HepG2 (cell line): ENCODE results near the gene MFSD11. TPM values are rescaled to one million over a fixed set of nuclear protein-coding genes. Genes with fewer than 3 reads are reported as not detected.

Experiments used
- BCL6 ChIP-seq: IDR thresholded peaks from 2 replicates; pipeline ENCODE4 v1.6.1; 2016; ENCODE audit warnings: missing genetic modification reagents, missing compliant biosample characterization
- CREM ChIP-seq, 2 experiments: sonication (generic) in 1 of 2; formaldehyde crosslinking in 1 of 2; IDR thresholded peaks; 2 replicates each; pipeline versions ENCODE4 v1.4.0 to v1.6.1; 2016 to 2020; ENCODE audit warnings: antibody characterized with exemption in 1 of 2, mild to moderate bottlenecking in 1 of 2, missing genetic modification reagents in 1 of 2
- DNMT1 ChIP-seq: sonication (generic); formaldehyde crosslinking; IDR thresholded peaks from 2 replicates; pipeline ENCODE4 v1.5.1; 2020; ENCODE audit warnings: mild to moderate bottlenecking, missing genetic modification reagents
- ELF3 ChIP-seq: IDR thresholded peaks from 2 replicates; pipeline ENCODE4 v1.6.1; 2016; ENCODE audit warnings: missing genetic modification reagents, missing compliant biosample characterization
- FOSL1 ChIP-seq: sonication (generic); formaldehyde crosslinking; IDR thresholded peaks from 2 replicates; pipeline ENCODE4 v1.9.0; 2021; ENCODE audit warnings: missing genetic modification reagents, borderline replicate concordance
- FOXK2 ChIP-seq: fragments of 450-650 bp; IDR thresholded peaks from 2 replicates; pipeline ENCODE4 v1.6.1; 2016
- GTF3A ChIP-seq: sonication (generic); formaldehyde crosslinking; conservative IDR thresholded peaks from 2 replicates; pipeline ENCODE4 v1.4.0; 2020; ENCODE audit warnings: mild to moderate bottlenecking, missing genetic modification reagents
- HOXD1 ChIP-seq: sonication (generic); formaldehyde crosslinking; IDR thresholded peaks from 2 replicates; pipeline ENCODE4 v1.5.0; 2020; ENCODE audit warnings: missing genetic modification reagents
- KLF6 ChIP-seq: IDR thresholded peaks from 2 replicates; pipeline ENCODE4 v1.8.0; 2016; ENCODE audit warnings: missing biosample characterization, missing genetic modification reagents
- MTF2 ChIP-seq: sonication (generic); formaldehyde crosslinking; IDR thresholded peaks from 2 replicates; pipeline ENCODE4 v1.5.0; 2020; ENCODE audit warnings: missing genetic modification reagents, borderline replicate concordance
- MYC ChIP-seq: sonication (generic); formaldehyde crosslinking; IDR thresholded peaks from 2 replicates; pipeline ENCODE4 v1.9.0; 2021; ENCODE audit warnings: missing genetic modification reagents, borderline replicate concordance
- NPAS2 ChIP-seq: sonication (generic); formaldehyde crosslinking; IDR thresholded peaks from 2 replicates; pipeline ENCODE4 v1.8.0; 2022; ENCODE audit warnings: mild to moderate bottlenecking, missing genetic modification reagents, borderline replicate concordance
- PRMT3 ChIP-seq: sonication (generic); formaldehyde crosslinking; IDR thresholded peaks from 2 replicates; pipeline ENCODE4 v1.8.1; 2022; ENCODE audit warnings: low read depth, mild to moderate bottlenecking, moderate library complexity, missing genetic modification reagents, borderline replicate concordance
- SOX6 ChIP-seq, 2 experiments: fragments of 450-650 bp in 1 of 2; sonication (generic) in 1 of 2; formaldehyde crosslinking in 1 of 2; IDR thresholded peaks; 2 replicates each; pipeline versions ENCODE4 v1.4.0 to v1.6.1; 2017 to 2020; ENCODE audit warnings: antibody characterized with exemption in 1 of 2, mild to moderate bottlenecking in 1 of 2, missing genetic modification reagents in 1 of 2
- TCF12 ChIP-seq, 2 experiments: fragments of 450-650 bp in 1 of 2; sonication (generic) in 1 of 2; formaldehyde crosslinking in 1 of 2; IDR thresholded peaks; 2 replicates each; pipeline versions ENCODE4 v1.6.1 to v1.8.0; 2017 to 2022; ENCODE audit warnings: antibody characterized with exemption in 1 of 2, mild to moderate bottlenecking in 1 of 2, missing genetic modification reagents in 1 of 2, moderate library complexity in 1 of 2
- ZMAT3 ChIP-seq: sonication (generic); formaldehyde crosslinking; conservative IDR thresholded peaks from 2 replicates; pipeline ENCODE4 v1.7.0; 2021; ENCODE audit warnings: missing genetic modification reagents
- ZNF367 ChIP-seq: sonication (generic); formaldehyde crosslinking; IDR thresholded peaks from 2 replicates; pipeline ENCODE4 v1.4.0; 2020; ENCODE audit warnings: missing genetic modification reagents, borderline replicate concordance
- ZNF562 ChIP-seq: sonication (generic); formaldehyde crosslinking; IDR thresholded peaks from 2 replicates; pipeline ENCODE4 v1.8.0; 2022; ENCODE audit warnings: missing genetic modification reagents, borderline replicate concordance
- ZNF737 ChIP-seq: sonication (generic); formaldehyde crosslinking; IDR thresholded peaks from 2 replicates; pipeline ENCODE4 v1.5.0; 2020; ENCODE audit warnings: missing genetic modification reagents, mild to moderate bottlenecking, borderline replicate concordance
- ZNF749 ChIP-seq: sonication (generic); formaldehyde crosslinking; IDR thresholded peaks from 2 replicates; pipeline ENCODE4 v1.8.0; 2022; ENCODE audit warnings: mild to moderate bottlenecking, missing genetic modification reagents, moderate library complexity, borderline replicate concordance
- ZNF776 ChIP-seq: sonication (generic); formaldehyde crosslinking; IDR thresholded peaks from 2 replicates; pipeline ENCODE4 v1.4.0; 2020; ENCODE audit warnings: mild to moderate bottlenecking, missing genetic modification reagents
- polyA plus RNA-seq, 8 experiments: library from polyadenylated mRNA; depleted of rRNA in 3 of 8; stranded (reverse) in 7 of 8; unstranded in 1 of 8; fragments of >200 nt; fragmentation: Illumina TruSeq in 4 of 8; extraction: Trizol in 4 of 8; gene quantifications; 2 replicates each; pipeline versions ENCODE4 v1.2.1 to v1.2.3, GENCODE V29; 2011 to 2016; ENCODE audit warnings: low read depth in 4 of 8, missing spikeins in 1 of 8, mixed read lengths in 1 of 8; ENCODE audit not compliant: insufficient read depth in 1 of 8
- total RNA-seq, 5 experiments: library from RNA; depleted of rRNA; stranded (reverse); fragments of >200 nt; fragmentation: Illumina TruSeq; extraction: Trizol; gene quantifications; 2 replicates each; pipeline ENCODE4 v1.2.3, GENCODE V29; 2016; ENCODE audit warnings: low read depth in 1 of 5
- TF ChIP-seq, protein P1 (sequence below): sonication (generic); formaldehyde crosslinking; conservative IDR thresholded peaks from 2 replicates; pipeline ENCODE4 v1.8.0; 2022; ENCODE audit warnings: missing genetic modification reagents
- TF ChIP-seq, protein P2 (sequence below): sonication (generic); formaldehyde crosslinking; IDR thresholded peaks from 2 replicates; pipeline ENCODE4 v1.4.0; 2020; ENCODE audit warnings: missing genetic modification reagents, low read depth, mild to moderate bottlenecking, borderline replicate concordance
- TF ChIP-seq, protein P3 (sequence below): sonication (generic); formaldehyde crosslinking; IDR thresholded peaks from 2 replicates; pipeline ENCODE4 v1.4.0; 2020; ENCODE audit warnings: mild to moderate bottlenecking, missing genetic modification reagents
- TF ChIP-seq, protein P4 (sequence below): sonication (generic); formaldehyde crosslinking; conservative IDR thresholded peaks from 2 replicates; pipeline ENCODE4 v1.5.0; 2020; ENCODE audit warnings: missing genetic modification reagents
- TF ChIP-seq, protein P5 (sequence below): sonication (generic); formaldehyde crosslinking; IDR thresholded peaks from 2 replicates; pipeline ENCODE4 v1.4.0; 2020; ENCODE audit warnings: missing genetic modification reagents

The MFSD11 gene
- total and polyA plus RNA-seq, 2 of the 13 experiments (the other 11 are each of a cell fraction or from before 2014, with no cell fraction given): 26.1 to 36.3 TPM

DNA sequence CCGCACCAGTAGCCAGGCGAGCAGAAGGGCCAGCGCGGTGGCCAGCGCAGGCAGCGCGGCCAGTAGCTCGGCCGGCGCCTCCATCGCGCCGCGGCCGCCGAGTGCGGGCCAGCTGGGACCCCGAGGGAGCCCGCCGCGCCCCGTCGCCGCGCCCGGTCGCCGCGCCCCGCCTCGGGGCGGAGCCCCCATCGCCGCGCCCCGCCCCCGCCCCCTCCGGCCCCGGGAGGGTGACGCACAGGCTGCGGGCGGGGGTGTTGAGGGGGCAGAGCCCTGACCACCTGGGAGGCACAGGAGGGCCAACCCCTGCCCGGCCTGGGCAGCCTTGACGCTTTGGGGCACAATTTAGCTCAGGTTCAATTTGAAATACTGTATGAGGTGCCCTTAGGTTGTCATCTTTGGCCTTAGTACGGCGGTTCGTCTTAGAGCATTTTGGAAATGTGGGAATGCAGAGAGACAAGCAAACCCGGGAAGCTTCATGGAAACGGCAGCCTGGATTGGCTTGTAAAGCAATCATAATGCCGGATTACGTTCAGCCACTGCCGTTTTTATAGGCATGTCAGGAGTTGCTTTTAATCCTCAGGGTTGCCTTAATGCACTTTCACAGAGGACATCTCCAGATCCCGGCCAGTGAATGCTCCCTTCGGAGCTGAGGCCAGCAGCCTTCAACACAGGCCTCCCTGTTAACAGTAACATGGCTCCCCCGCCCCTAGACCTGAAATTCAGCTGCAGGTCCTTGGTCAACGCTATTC lies 26.9 kb upstream of the MFSD11 start, which contains the start of gene MXRA7 (continued):
- TF ChIP-seq, protein P1, sequence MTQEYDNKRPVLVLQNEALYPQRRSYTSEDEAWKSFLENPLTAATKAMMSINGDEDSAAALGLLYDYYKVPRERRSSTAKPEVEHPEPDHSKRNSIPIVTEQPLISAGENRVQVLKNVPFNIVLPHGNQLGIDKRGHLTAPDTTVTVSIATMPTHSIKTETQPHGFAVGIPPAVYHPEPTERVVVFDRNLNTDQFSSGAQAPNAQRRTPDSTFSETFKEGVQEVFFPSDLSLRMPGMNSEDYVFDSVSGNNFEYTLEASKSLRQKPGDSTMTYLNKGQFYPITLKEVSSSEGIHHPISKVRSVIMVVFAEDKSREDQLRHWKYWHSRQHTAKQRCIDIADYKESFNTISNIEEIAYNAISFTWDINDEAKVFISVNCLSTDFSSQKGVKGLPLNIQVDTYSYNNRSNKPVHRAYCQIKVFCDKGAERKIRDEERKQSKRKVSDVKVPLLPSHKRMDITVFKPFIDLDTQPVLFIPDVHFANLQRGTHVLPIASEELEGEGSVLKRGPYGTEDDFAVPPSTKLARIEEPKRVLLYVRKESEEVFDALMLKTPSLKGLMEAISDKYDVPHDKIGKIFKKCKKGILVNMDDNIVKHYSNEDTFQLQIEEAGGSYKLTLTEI (CRISPR knock-in tag): no peak
- TF ChIP-seq ZMAT3 (CRISPR knock-in tag): no peak
- no peak for TF ChIP-seq DNMT1 (CRISPR knock-in tag)
- TF ChIP-seq, protein P2, sequence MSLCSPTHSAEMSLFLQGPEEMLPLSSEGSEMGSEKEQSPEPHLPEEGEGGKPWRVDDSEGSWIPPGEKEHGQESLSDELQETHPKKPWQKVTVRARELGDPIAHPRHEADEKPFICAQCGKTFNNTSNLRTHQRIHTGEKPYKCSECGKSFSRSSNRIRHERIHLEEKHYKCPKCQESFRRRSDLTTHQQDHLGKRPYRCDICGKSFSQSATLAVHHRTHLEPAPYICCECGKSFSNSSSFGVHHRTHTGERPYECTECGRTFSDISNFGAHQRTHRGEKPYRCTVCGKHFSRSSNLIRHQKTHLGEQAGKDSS (CRISPR knock-in tag): no peak
- TF ChIP-seq ELF3 (CRISPR knock-in tag): peak; percentile 49; the same call in 1 of the 2 replicates
- no peak for TF ChIP-seq PRMT3 (CRISPR knock-in tag)
- TF ChIP-seq SOX6 (IDR thresholded peaks at IDR 0.05): no peak
- TF ChIP-seq SOX6 (CRISPR knock-in tag; IDR thresholded peaks at IDR 0.05): no peak
- TF ChIP-seq MYC (CRISPR knock-in tag): no peak
- TF ChIP-seq NPAS2: no peak
- TF ChIP-seq MTF2 (CRISPR knock-in tag): no peak
- no peak for TF ChIP-seq FOSL1
- no peak for TF ChIP-seq ZNF749 (CRISPR knock-in tag)
- TF ChIP-seq, protein P3, sequence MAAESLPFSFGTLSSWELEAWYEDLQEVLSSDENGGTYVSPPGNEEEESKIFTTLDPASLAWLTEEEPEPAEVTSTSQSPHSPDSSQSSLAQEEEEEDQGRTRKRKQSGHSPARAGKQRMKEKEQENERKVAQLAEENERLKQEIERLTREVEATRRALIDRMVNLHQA (CRISPR knock-in tag): no peak
- TF ChIP-seq GTF3A: no peak
- TF ChIP-seq CREM (IDR thresholded peaks at IDR 0.05): no peak
- TF ChIP-seq CREM (CRISPR knock-in tag; IDR thresholded peaks at IDR 0.05): no peak
- TF ChIP-seq ZNF562 (CRISPR knock-in tag): no peak
- no peak for TF ChIP-seq ZNF367 (CRISPR knock-in tag)
- TF ChIP-seq, protein P4, sequence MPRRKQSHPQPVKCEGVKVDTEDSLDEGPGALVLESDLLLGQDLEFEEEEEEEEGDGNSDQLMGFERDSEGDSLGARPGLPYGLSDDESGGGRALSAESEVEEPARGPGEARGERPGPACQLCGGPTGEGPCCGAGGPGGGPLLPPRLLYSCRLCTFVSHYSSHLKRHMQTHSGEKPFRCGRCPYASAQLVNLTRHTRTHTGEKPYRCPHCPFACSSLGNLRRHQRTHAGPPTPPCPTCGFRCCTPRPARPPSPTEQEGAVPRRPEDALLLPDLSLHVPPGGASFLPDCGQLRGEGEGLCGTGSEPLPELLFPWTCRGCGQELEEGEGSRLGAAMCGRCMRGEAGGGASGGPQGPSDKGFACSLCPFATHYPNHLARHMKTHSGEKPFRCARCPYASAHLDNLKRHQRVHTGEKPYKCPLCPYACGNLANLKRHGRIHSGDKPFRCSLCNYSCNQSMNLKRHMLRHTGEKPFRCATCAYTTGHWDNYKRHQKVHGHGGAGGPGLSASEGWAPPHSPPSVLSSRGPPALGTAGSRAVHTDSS: no peak
- no peak for TF ChIP-seq HOXD1 (CRISPR knock-in tag)
- no peak for TF ChIP-seq ZNF776 (CRISPR knock-in tag)
- TF ChIP-seq TCF12 (IDR thresholded peaks at IDR 0.05): no peak
- TF ChIP-seq TCF12 (CRISPR knock-in tag; IDR thresholded peaks at IDR 0.05): no peak
- TF ChIP-seq KLF6 (CRISPR knock-in tag): no peak
- no peak for TF ChIP-seq FOXK2
- TF ChIP-seq, protein P5, sequence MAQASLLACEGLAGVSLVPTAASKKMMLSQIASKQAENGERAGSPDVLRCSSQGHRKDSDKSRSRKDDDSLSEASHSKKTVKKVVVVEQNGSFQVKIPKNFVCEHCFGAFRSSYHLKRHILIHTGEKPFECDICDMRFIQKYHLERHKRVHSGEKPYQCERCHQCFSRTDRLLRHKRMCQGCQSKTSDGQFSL (CRISPR knock-in tag): peak; percentile 24; the same call in 1 of the 2 replicates
- no peak for TF ChIP-seq ZNF737
- TF ChIP-seq BCL6 (CRISPR knock-in tag): no peak
